NCI-H510A (cell line): ENCODE measurements around the gene CMYA5.
"Not testable (repeated sequence)": the region's sequence is repeated elsewhere in the genome, so short reads cannot be mapped to it uniquely, and the experiment has no call there.

ENCODE experiments used
- DNase-seq: peaks from one replicate; lab custom pipeline; 2025; lab: John Stamatoyannopoulos, UW

Gene CMYA5

GRCh38 chr5:79746642-79747569 is 57.3 kb downstream of the CMYA5 start:
- DNase-seq = no peak

- no peak for DNase-seq
Measured at GRCh38 chr5:79750611-79751510, 61.2 kb downstream of the CMYA5 start.

- no peak for DNase-seq
Measured at GRCh38 chr5:79753092-79753491, 63.5 kb downstream of the CMYA5 start.

GRCh38 chr5:79753877-79754645 is 64.4 kb downstream of the CMYA5 start:
- DNase-seq = no peak

GRCh38 chr5:79754865-79755555 is 65.4 kb downstream of the CMYA5 start:
- no peak for DNase-seq

- DNase-seq = no peak
Measured at GRCh38 chr5:79756076-79756475, 66.4 kb downstream of the CMYA5 start.

- no peak for DNase-seq
Measured at GRCh38 chr5:79759436-79759835, 69.8 kb downstream of the CMYA5 start.

GRCh38 chr5:79759848-79760247 is 70.2 kb downstream of the CMYA5 start:
- no peak for DNase-seq

GRCh38 chr5:79762929-79763328 is 73.3 kb downstream of the CMYA5 start:
- DNase-seq = no peak

GRCh38 chr5:79764147-79764546 is 74.5 kb downstream of the CMYA5 start:
- not testable (repeated sequence) for DNase-seq

- no peak for DNase-seq
Measured at GRCh38 chr5:79771387-79771786, 81.8 kb downstream of the CMYA5 start.

- DNase-seq = no peak
Measured at GRCh38 chr5:79772651-79773050, 83.0 kb downstream of the CMYA5 start.

- DNase-seq = no peak
Measured at GRCh38 chr5:79773612-79774011, 84.0 kb downstream of the CMYA5 start.

- no peak for DNase-seq
Measured at GRCh38 chr5:79774171-79774854, 84.7 kb downstream of the CMYA5 start.

- no peak for DNase-seq
Measured at GRCh38 chr5:79774855-79775237, 85.2 kb downstream of the CMYA5 start.

- not testable (repeated sequence) for DNase-seq
Measured at GRCh38 chr5:79784741-79785140, 95.1 kb downstream of the CMYA5 start.

GRCh38 chr5:79785983-79786382 is 96.3 kb downstream of the CMYA5 start:
- no peak for DNase-seq

GRCh38 chr5:79787448-79787847 is 97.8 kb downstream of the CMYA5 start:
- no peak for DNase-seq

- DNase-seq = no peak
Measured at GRCh38 chr5:79791843-79792242, 102.2 kb downstream of the CMYA5 start.

GRCh38 chr5:79792463-79792862 is 102.8 kb downstream of the CMYA5 start:
- no peak for DNase-seq

- no peak for DNase-seq
Measured at GRCh38 chr5:79793304-79793703, 103.7 kb downstream of the CMYA5 start.
